ENCODE data around the gene TRAPPC6A.
A peak's percentile ranks its signal among the peaks of the same experiment; 100 is the strongest.

- TF ChIP-seq HMGXB4 (CRISPR knock-in tag; IDR thresholded peaks at IDR 0.05; ENCODE audit: borderline replicate concordance in 1 of 2, low read depth in 1 of 2) (peak in 1 of 2 experiments; percentile 54; a peak in 1 of 4 replicates), CTCF (CRISPR knock-in tag; IDR thresholded peaks at IDR 0.05) (no peak), ZSCAN29 (CRISPR knock-in tag; conservative IDR thresholded peaks at IDR 0.05) (no peak), TFDP1 (CRISPR knock-in tag; IDR thresholded peaks at IDR 0.05; ENCODE audit: borderline replicate concordance) (no peak), EZH2 (conservative IDR thresholded peaks at IDR 0.05; ENCODE audit: low read depth, low read length) (no peak), BATF2 (CRISPR knock-in tag; IDR thresholded peaks at IDR 0.05) (no peak), YY1 (IDR thresholded peaks at IDR 0.05; ENCODE audit: insufficient read depth, insufficient replicate concordance, low read depth, low read length) (peak; percentile 87), SP1 (IDR thresholded peaks at IDR 0.05) (no peak), SP1 (CRISPR knock-in tag; IDR thresholded peaks at IDR 0.05) (no peak), ATF3 (CRISPR knock-in tag; IDR thresholded peaks at IDR 0.05) (no peak), EP300 (IDR thresholded peaks at IDR 0.05; ENCODE audit: low read depth in 2 of 2, low read length in 2 of 2) (no peak), EP300 (CRISPR knock-in tag; IDR thresholded peaks at IDR 0.05; ENCODE audit: borderline replicate concordance) (no peak), SMAD3 (CRISPR knock-in tag; IDR thresholded peaks at IDR 0.05) (no peak), CBX2 (IDR thresholded peaks at IDR 0.05; ENCODE audit: low read depth, low read length) (no peak), CBX2 (CRISPR knock-in tag; IDR thresholded peaks at IDR 0.05; ENCODE audit: low read depth) (no peak), NFYB (CRISPR knock-in tag; IDR thresholded peaks at IDR 0.05) (no peak), ZFP37 (CRISPR knock-in tag; IDR thresholded peaks at IDR 0.05; ENCODE audit: borderline replicate concordance) (no peak)
Measured at GRCh38 chr19:45177817-45178261, at the start of gene TRAPPC6A.

Data from HepG2 (cell line).